Stimulated activated CD4-positive, alpha-beta T cell treated with anti-CD3 and anti-CD28 coated beads, Interleukin-12 subunit alpha, Interleukin-12 subunit beta, amount 100 ng/mL, for 4 hours (primary cell): ENCODE measurements around the gene RPGRIP1L.

Experiments
- DNase-seq: peaks from one replicate; pipeline ENCODE4 v3.0.0-alpha.2; 2020

Gene RPGRIP1L

DNA sequence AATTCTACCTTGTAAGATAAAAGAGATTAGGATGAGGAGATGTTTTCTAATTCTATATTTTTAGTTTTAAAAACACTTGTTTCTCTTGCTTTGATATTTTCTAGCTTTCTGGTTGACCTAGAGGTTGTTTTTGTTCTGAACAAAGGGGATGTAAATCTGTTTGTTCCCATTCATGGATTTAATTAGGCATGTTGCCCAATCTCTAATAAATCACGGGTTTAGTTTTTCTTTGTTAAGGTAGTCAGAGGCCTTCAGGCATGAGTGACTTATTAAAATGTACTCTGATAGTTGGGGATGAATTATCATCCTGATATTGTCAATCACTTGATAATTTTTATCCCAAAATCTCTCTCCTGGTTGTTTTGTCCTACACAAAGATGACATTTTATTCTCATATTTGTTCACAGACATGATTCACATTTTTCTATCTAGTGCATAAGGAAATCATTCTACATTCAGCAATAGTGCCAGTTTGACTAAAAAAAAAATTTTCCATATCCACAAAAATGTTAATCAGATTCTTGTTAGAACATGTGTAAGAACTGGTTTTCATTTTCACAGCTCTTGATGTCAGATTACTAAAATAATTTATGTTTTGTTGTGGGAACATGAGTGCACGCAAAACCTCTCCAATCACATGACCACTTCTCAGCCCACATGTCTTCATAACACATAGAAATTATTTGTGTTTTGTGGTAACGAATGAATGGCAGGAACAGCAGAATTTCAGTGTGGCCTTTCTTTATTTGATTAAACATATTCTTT is 105.0 kb downstream of the RPGRIP1L start:
- DNase-seq, result no peak

DNA sequence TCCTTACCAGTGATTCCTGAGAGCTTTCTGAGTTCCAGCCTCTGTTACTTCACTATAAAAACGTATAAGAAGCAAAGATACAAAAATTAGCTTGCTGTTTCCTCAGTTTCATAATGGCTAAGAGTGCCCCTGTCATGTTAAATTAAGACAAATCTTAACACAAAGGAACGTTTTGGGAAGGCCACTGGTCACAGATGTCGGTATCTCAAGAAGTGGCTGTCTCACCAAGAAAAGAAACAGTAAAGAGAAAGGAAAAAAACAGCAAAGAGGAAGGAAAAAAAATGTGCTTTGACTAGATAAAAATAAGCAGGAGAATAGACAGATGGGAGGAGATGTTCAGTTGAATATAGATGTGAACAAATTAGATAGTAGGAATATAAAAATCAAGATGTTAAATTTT is 105.9 kb downstream of the RPGRIP1L start:
- no peak for DNase-seq

DNA sequence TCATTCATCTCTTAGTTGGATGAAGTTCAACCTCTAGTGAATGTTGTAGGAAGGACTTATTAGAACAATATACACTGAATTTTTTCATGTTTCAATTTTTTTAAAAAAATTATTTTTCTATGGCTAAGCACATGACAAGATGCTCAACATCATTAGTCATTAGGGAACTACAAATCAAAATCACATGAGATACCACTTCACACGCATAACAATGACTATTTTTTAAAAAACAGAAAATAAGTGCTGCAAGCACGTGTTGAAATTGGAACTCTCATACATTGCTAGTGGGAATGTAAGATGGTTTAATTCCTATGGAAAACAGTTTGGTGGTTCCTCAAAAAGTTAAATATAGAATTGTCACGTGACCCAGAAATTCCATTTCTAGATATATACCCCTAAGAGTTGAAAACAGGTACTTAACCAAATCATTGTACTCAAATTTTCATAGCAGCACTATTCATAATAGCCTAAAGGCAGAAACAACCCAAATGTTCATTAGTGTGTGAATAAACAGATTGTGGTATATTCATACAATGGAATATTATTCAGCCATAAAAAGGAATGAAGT is 115.5 kb downstream of the RPGRIP1L start:
- DNase-seq, result no peak

DNA sequence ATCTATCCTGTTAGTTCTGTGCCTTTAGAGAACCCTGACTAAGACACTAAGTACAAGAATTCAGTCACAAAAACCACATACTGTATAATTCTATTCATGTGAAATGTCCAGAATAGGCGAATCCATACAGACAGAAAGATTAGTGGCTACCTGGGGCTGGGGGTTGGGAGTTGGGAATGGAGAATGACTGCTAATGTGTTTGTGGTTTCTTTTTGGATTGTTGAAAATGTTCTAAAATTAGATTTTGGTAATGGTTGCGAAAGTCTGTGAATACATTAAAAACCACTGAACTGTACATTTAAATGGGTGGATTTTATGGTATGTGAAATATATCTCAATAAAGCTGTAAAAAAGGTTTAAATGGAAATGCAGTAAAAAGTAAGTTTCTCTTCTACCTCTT is 120.3 kb downstream of the RPGRIP1L start:
- no peak for DNase-seq

- DNase-seq, result no peak
Measured at GRCh38 chr16:53581784-53582183, 121.9 kb downstream of the RPGRIP1L start.

DNA sequence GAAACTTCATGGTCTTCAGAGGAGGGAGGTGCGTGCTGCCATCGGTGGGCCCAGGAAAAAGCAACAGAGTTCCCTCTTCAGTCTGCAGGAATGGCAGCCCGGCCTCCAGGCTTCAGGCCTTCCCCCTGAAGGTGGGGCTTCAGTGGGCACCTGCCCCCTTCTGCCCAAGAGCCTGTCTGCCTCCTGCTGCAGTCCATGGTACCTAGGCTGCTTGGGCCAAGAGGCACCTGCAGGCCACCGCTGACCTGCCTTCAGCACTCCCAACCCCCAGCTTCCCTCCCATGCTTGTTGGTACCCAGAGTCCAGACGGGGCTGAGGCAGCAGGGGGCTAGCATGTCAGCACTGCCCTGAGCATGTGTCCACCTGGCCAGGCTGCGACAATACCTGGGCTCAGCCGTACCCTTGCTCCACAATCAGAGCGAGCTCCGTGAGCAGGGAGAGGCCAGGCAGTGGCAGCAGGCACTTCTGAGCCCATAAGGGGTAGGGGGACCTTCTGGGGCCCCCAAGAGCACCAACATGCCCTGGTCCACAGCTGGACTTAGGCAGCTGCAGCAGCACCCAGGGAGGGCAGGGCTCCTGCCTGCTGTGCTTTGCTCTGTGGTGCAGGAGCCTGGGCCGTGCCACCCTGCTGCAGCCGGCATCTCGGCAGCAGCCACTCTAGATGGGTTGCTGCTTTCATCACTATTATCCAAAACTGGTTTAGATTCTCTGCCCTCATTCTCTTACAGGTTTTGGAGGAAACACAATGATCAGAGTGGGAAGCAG is 123.4 kb downstream of the RPGRIP1L start:
- no peak for DNase-seq

- DNase-seq, result no peak
Measured at GRCh38 chr16:53576904-53577303, 126.8 kb downstream of the RPGRIP1L start.

DNA sequence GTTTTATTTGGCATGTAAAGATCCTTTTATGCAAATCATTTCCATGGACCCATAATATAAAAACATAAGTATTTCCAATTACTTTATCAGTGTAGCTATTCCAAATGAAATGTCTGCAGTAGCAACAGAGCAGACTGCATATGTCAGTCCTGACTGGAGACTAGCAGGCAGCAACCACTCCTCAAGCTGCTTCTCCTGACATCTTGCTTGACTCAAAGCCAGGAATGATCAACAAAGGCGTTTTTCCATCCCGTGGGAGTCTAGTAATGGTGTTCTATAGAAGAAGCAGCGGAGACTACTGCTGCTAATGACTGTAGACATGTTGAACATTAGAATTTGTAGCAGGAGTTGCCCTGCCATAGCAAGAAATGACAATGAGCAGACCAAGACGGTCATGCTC is 127.4 kb downstream of the RPGRIP1L start:
- no peak for DNase-seq

GRCh38 chr16:53571763-53572162 is 131.9 kb downstream of the RPGRIP1L start:
- DNase-seq, result no peak

DNA sequence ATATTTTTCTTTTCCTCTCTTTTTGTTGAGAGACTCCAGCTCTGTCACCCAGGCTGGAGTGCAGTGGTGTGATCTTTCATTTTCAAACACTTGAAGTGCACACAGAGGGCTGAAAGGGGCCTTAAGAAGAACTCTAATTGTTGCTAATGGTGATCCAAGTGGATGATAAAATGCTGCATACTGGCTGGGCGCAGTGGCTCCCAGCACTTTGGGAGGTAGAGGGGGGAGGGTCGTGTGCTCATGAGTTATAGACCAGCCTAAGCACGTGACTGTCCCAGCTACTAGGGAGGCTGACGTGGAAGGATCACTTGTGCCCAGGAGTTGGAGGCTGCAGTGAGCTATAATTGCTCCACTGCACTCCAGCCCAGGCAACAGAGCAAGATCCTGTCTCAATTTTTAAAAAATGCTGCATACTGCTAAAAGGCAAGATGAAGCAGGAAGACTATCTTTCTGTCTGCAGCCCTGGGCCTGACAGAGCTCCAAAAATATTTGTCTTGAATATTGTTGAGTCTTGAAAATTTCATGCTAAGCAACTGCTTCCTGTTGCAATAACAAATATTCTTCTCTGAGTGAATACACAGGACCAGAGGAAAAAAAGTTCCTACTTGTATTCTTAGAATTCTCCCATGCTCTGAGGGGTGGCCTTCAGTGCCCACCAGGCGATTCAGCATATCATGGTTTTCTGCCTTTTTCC is 137.0 kb downstream of the RPGRIP1L start:
- DNase-seq, result no peak

GRCh38 chr16:53565296-53565863 is 138.3 kb downstream of the RPGRIP1L start:
- no peak for DNase-seq

DNA sequence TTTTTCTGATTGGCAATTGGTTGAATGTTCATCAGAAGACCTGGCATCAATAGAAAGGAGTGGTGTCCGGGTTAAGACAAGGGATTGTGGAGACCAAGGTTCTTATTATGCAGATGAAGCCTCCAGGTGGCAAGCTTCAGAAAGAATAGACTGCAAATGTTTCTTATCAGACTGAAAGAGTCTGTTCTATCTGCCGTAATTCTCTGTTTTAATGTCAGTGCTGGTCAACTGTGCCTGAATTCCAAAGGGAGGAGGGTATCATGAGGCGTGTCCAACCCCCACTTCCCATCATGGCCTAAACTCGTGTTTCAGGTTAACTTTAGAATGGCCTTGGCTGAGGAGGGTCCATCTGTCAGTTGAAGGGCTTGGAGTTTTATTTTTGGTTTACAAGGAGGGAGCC is 140.2 kb downstream of the RPGRIP1L start:
- DNase-seq, result no peak

DNA sequence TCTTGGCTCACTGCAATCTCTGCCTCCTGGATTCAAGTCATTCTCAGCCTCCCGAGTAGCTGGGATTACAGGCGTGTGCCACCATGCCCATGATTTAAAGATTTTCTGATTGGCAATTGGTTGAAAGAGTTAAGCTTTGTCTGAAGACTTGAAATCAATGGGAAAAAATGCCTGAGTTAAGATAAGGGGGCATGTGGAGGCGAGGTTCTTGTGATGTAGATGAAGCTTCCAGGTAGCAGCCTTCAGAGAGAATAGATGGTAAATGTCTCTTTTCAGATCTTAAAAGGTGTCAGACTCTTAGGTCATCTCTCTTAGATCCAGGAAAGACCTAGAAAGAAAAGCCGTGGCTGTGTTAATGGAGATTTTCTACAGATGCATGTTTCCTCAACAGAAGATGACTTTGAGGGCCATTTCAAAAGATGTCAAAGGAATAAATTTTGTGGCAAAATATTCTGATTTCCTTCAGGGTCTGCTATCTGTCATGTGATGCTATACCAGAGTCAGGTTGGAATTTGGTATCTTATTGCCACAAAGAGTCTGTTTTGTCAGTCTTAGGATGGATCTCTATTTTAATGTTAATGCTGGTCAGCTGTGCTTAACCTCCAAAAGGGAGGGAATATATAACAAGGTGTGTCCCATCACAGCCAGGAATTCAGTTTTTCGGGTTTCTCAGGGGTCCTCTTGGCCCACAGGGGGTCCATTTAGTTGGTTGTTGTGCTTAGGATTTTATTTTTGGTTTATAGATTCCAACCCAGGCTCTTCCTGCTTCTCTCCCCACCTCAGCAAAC is 142.4 kb downstream of the RPGRIP1L start:
- DNase-seq, result no peak

GRCh38 chr16:53559270-53559951 is 144.2 kb downstream of the RPGRIP1L start:
- DNase-seq, result no peak

- no peak for DNase-seq
Measured at GRCh38 chr16:53558710-53559109, 144.9 kb downstream of the RPGRIP1L start.

- no peak for DNase-seq
Measured at GRCh38 chr16:53556521-53556920, 147.1 kb downstream of the RPGRIP1L start.

GRCh38 chr16:53549970-53550690 is 153.5 kb downstream of the RPGRIP1L start:
- DNase-seq, result peak; percentile 38
